ENCODE results near the gene BDP1.
"Not testable (repeated sequence)": the region's sequence is repeated elsewhere in the genome, so short reads cannot be mapped to it uniquely, and the experiment has no call there.

BDP1 gene

DNA sequence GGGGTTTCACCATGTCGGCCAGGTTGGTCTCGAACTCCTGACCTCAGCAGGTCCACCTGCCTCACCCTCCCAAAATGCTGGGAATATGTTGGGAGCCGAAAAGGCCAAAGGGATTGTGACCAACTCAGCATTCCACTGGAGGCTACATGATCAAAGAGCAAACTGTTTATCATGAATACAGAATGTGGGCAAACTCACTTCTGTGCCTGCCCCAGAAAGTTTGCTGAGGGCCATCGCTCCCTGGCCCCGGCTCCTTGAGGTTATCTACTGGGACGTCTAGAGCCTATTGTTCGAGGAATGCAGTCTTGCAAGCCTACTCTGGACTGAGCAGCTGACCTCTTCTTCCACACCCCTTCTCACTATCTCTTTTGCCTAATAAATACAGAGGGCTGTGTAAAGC lies 116.4 kb downstream of the BDP1 start:
- DNase-seq: not testable (repeated sequence)

DNA sequence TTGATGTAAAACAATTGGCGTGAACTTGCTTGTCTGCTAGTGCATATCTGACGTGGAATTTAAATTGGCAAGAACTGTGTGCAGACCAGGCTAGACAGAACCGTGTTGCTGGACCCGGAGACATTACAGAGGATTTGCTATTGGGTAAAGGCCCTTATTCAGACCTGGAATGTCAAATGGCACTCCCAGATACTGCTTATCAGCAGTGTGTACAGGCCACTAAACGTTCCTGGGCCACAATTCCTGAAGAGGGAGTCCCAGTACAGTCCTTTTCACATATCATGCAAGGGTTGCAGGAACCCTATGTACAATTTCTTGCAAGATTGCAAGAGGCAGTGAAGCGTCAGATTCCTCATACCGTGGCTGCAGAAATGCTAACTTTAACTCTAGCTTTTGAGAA lies 118.1 kb downstream of the BDP1 start:
- DNase-seq: no peak

DNA sequence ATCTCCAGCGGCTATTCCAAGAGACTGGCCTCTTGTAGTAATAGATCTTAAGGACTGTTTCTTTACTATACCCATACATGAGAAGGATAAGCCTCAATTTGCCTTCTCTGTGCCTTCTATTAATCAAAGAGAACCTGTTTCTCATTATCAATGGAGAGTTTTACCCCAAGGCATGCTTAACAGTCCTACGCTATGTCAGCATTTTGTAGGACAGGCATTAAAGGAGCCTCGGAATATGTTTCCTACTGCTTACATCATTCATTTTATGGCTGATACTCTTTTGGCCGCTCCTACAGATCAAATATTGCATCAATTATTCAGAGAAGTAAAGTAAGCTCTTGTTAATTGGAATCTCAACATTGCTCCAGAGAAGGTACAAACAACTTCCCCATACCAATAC lies 120.1 kb downstream of the BDP1 start:
- DNase-seq: not testable (repeated sequence)

DNA sequence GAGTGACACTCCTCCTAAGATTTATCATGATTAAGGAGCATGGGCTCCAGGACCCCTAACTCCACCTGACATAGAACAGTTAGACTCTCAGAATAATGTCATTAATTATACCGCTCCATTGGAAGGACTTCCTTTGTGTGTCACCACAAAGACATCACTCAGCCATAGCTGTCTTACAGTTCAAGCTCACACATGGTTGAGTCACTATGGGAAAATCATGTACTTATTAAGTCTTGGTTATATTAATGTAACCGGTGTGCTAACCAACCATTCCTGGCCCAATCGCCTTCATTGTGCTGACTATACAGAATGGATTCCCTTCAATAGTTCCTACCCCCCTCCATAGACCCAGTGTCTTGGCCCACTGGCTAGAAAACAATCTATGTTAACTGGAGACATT lies 120.8 kb downstream of the BDP1 start:
- DNase-seq: no peak

DNA sequence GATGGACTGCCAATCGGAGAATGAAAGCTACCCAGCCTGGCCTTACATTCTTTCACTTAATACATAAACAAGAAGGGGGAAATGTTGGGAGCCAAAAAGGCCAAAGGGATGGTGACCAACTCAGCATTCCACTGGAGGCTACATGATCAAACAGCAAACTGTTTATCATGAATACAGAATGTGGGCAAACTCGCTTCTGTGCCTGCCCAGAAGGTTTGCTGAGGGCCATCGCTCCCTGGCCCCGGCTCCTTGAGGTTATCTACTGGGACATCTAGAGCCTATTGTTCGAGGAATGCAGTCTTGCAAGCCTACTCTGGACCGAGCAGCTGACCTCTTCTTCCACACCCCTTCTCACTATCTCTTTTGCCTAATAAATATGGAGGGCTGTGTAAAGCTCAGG lies 122.4 kb downstream of the BDP1 start:
- DNase-seq: not testable (repeated sequence)

DNA sequence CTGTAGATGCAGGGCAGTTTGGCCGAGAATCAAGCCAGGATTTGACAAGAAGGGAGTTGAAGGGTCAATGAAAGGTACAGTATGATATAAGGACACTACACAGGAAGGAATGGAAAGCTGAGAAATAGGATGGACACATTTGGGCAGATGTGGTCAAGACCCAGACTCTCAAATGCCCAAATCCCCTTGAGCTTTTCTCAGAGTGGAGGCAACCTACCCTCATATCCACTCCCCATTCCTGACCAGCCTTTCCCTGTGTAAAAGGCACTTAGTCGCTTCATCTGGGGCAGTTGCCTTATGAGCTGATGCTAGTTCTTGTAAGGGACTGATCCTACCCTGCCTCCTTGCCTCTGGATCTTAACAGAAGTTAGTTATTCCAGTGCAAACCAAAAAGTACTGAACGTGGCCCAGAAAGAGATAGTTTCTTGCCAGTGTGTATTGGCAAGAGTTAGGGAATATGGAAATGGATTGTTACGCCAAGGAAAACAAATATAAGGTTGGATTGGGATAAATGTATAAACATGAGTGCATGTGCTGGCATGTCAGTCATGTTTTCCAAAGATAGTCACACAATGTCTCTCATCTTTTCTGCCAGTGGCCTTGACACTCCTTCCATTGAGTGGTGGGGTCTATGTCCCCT lies 127.6 kb downstream of the BDP1 start:
- DNase-seq: no peak

DNA sequence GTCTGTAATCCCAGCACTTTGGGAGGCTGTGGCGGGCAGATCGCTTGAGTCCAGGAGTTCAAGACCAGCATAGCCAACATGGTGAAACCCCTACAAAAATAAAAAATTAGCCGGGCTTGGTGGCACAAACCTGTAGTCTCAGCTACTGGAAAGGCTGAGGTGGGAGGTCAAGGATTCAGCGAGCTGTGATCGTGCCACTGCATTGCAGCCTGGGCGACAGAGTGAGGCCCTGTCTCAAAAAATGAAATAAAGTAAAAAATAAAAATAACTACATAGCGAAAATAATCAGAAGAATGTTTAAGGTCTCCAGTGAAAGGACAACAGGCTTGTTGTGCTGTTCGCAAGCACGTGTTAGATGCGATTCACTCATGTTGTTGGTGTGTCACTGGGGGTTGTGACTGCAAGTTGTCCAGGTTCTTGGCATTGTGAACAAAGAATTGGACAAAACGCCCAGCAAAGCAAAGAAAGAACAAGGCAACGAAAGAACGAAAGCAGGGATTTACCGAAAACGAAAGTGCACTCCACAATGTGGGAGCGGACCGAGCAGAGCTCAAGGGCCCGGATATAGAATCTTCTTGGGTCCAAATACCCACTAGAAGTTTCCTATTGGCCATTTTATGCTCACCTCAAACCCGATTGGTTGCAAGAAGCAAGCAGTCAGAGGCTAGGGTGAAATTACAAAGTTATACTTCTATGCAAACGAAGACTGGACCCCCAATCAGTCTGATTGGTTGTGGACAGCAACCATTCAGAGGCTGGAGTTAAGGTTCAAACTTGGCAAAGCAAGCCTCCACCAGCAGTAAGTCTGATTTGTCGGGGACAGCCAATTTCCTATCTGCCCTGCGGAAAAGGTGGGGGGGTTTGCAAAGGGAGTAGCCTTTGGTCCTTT lies 130.8 kb downstream of the BDP1 start:
- no peak for DNase-seq

DNA sequence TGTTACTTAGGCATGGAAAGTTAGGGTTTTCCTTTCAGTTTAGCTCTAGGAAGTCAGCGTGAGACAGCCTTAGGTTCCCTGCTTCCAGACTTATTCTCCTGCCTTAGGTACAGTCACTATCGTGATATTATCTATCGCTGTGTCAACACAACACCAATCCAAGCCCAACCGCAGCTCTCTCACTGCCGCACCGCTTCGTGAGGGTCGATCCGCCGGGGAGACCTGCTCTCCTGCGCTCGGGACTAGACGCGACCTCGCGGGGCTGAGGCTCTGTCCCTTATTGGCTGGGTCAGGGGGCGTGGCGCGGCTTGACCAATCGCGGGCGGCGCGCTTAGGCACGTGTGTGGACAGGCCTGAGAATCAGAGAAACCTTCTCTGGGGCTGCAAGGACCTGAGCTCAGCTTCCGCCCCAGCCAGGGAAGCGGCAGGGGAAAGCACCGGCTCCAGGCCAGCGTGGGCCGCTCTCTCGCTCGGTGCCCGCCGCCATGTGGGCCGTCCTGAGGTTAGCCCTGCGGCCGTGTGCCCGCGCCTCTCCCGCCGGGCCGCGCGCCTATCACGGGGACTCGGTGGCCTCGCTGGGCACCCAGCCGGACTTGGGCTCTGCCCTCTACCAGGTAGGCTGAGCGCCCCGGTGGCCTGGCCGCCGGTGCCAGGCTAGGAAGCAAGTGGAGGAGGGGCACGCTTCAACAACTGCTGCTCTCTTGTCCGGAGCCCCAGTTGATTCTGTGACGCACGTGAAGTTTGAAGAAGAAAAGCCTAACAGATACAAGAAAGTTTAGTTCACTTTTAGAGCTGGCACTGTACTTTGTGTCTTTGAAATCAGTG lies 131.7 kb downstream of the BDP1 start, which contains the start of gene MCCC2:
MCCC2 (plus strand) TSS at position 400 of the 825 bp plus-strand sequence; CDS start at position 486, 86 bp downstream.
- DNase-seq: peak; percentile 97

DNA sequence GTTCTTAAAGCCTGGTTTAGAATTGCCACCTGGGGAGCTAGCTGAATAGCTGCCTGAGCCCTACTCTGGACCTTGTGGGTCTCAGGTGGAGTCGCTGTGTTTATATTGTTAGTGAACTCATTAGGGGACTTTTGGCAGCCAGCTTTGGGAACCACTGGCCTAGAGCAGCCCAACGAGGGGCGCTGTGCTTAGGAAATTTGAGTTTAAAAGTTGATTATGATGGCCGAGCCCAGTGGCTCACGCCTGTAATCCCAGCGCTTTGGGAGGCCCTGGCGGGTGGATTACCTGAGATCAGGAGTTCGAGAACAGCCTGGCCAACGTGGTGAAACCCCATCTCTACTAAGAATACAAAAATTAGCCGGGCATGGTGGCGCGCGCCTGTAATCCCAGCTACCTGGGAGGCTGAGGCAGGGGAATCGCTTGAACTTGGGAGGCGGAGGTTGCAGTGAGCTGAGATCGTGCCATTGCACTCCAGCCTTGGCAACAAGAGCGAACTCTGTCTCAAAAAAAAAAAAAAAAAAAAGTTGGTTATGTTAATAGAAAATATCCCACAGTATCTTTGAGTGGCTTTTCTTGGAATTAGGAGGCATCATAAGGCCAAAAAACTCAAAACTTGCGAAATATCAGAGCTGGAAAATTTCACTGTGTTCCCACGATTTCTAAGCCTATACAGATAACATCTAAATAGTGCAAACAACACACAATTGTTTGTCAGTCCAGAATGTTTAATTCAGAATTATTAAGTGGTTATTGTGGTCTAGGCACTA lies 132.5 kb downstream of the BDP1 start:
- no peak for DNase-seq

DNA sequence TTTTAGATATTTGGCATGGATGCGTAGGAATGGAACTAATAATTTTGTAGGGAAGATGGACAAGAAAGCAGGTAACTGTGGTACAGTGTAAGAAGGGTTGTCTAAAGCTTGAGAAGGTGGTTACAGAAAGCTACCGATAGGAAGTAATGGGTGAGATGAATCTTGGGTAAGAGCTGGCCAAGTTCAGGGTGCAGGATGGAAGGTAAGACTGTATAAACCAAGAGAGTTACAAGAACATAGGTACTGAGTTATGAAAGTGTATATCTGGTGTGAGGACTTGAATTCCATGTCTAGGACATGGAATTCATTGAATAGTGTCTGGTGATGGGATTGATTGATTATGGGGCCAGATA lies 133.1 kb downstream of the BDP1 start:
- DNase-seq: no peak

DNA sequence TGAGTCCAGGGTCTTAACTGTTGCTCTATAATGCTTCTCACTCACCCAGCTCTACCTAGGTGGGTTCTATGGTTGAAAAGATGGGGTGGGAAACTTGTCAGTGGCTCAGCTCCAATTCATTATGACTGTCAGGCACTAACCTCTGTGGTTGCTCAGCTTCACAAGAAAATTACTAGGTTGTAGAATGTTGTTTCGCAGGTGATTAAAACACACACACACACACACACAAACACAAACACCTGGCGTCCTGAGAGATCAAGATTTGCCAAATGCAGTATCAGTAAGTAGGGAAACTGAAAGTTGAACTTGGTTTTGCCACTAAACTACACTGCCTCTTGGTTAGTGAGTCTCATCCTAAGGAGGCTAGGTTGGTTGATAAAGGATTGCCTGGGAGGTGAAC lies 134.5 kb downstream of the BDP1 start:
- no peak for DNase-seq

DNA sequence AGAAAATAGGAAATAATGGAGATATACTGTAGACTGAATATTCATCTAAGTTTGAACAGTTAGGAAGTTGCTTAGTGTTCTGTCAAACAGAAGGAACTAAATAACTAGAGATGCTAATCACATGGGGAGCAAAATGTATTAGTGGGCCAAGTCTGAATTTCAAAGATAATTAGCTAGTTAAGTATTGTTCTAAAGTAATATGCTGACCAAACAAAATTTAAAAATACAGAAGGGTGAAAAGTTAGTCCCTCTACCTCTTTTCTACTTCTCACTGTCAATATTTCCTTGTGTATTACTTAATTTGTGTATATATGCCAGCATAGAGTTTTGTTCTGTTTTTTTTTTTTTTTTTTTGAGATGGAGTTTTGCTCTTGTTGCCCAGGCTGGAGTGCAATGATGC lies 135.6 kb downstream of the BDP1 start:
- no peak for DNase-seq

DNA sequence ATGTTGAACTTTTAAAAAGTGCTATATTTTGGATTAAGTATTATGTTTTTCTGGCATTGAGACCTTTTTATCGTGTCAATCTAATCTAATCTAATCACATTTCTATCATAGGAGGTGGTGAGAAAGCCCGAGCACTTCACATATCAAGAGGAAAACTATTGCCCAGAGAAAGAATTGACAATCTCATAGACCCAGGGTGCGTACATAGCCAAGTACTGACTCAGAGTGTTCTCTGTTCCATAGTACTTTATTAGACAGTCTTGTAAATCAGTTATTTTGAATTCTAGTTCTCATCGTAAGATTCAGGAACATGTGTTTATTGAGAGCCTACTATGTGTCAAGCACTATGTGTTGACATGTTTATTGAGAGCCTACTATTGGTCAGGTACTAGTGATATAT lies 140.7 kb downstream of the BDP1 start:
- DNase-seq: no peak

DNA sequence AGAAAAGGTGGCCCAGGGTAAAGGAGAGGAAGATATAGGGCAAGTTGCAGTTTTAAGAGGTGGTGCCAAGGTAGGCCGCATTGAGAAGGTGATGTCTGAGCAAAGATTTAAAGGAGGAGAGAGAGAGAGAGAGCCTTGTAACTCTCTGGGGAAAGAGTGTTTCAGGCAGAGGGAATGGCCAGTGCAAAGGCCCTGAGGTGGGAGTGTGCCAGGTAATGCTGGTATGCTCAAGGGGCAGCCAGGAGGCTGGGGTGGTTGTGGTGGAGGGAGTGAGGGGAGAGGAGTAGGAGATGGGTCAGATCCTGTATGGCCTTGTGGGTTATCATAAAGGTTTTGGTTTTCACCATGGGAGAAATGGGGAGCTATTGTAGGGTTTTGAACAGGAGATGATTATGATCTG lies 141.6 kb downstream of the BDP1 start:
- no peak for DNase-seq

DNA sequence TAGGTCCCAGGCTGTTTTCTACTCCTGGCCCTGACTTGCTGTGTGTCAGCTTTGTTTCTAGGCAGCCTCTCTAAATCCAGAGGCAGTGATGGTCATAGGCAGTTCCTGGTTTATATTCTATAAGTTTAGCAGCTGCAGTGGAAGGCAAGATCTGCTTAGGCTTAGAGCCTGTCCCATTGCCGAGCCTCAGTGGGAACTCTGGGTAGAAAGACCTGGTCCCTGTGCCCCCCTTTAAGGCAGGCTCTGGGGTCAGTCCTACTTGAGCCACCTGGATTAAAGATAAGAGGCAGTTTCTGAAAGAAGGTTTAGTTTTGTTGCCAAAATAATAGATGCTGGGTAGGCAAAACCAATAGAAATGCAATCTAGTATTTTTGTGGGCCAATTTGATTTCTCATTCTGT lies 145.3 kb downstream of the BDP1 start:
- no peak for DNase-seq

DNA sequence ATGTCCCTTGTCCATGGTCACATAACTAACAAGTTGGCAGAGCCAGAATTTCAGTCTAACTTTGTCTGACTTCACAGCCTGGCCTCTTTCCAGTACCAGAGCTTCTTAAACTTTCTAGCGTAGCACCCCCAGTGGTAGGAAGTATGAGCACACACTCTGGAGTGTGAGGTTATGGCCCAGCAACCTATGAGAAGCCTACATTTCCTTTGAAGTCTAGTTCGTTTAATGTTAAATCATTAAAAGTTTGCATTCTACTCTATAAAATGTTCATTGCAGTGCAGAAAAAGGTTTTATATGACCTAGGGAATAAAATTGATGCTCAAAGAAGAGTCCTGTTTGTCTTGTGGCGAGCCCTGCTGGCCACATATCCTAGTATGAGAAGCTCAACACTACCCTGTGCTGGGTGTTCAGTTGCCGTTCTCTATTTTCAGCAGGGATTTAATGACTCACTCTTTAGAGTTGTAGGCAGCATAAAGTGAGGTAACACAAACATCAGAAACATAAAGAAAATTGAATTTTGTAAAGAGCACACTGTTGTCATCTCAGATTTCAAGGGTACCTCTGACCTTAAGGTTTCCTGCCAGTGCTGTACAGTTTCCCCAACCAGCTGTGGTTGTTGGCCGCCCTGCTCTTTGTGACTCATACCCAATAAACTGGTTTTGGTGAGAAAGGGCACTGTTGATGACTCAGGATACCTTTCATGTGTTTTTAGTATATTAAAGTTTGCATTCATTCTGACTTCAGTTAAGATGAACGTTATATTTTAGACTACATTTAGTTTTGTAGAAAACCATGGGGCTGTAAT lies 146.0 kb downstream of the BDP1 start:
- peak; percentile 53 for DNase-seq

DNA sequence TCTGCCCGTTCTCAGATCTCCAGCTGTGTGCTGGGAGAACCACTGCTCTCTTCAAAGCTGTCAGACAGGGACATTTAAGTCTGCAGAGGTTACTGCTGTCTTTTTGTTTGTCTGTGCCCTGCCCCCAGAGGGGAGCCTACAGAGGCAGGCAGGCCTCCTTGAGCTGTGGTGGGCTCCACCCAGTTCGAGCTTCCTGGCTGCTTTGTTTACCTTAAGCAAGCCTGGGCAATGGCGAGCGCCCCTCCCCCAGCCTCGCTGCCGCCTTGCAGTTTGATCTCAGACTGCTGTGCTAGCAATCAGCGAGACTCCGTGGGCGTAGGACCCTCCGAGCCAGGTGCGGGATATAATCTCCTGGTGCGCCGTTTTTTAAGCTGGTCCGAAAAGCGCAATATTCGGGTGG lies 154.5 kb downstream of the BDP1 start:
- not testable (repeated sequence) for DNase-seq

DNA sequence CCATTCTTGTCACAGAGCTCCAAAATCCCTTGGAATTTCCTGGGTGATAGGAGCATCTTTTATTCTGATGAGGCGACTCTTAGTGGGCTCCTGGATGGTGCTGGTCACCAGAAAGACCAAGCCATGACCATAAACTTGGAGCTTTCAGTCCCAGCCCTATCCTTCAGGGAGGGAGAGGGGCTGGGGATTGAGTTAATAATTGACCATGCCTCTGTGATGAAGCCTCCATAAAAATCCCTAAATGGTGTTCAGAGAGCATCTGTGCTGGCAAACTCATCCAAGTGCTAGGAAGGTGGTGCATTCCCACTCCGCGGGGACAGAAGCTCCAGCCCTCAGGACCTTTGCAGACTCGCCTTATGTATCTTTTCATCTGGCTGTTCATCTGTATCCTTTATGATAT lies 160.4 kb downstream of the BDP1 start:
- no peak for DNase-seq

Measured in femur (tissue), 1 donor.